IgD-negative memory B cell (primary cell): ENCODE measurements around the gene ARHGEF12. TPM values are rescaled to one million over a fixed set of nuclear protein-coding genes. Genes with fewer than 3 reads are reported as not detected.
A peak's percentile ranks its signal among the peaks of the same experiment; 100 is the strongest.

ENCODE experiments used
- H3K27ac Mint-ChIP-seq, 3 donors: one replicate each; pipeline ENCODE4 v1.8.0; 2020 to 2022; ENCODE audit warnings: mild to moderate bottlenecking in 3 of 3, mixed read lengths in 3 of 3, moderate library complexity in 1 of 3
- H3K27me3 Mint-ChIP-seq: one replicate; pipeline ENCODE4 v1.8.0; 2021; ENCODE audit warnings: mixed read lengths
- H3K36me3 Mint-ChIP-seq: one replicate; pipeline ENCODE4 v1.8.0; 2020; ENCODE audit warnings: mild to moderate bottlenecking, mixed read lengths
- H3K4me1 Mint-ChIP-seq, 3 donors: one replicate each; pipeline ENCODE4 v1.8.0; 2020 to 2022; ENCODE audit warnings: mixed read lengths in 3 of 3, mild to moderate bottlenecking in 1 of 3
- H3K4me3 Mint-ChIP-seq, 4 donors: one replicate each; pipeline ENCODE4 v1.8.0; 2020 to 2022; ENCODE audit warnings: mild to moderate bottlenecking in 4 of 4, mixed read lengths in 4 of 4, moderate library complexity in 3 of 4
- H3K9me3 Mint-ChIP-seq, 3 donors: one replicate each; pipeline ENCODE4 v1.8.0; 2020 to 2021; ENCODE audit warnings: mixed read lengths in 3 of 3, mild to moderate bottlenecking in 1 of 3
- polyA plus RNA-seq: library from polyadenylated mRNA; unstranded; fragments of 300-500 nt; fragmentation: Illumina TruSeq; gene quantifications from one replicate; pipeline ENCODE4 v1.2.3, GENCODE V29; 2021

Gene ARHGEF12
- polyA plus RNA-seq, 1 donor from 2014 or later, result 4.5 TPM

DNA sequence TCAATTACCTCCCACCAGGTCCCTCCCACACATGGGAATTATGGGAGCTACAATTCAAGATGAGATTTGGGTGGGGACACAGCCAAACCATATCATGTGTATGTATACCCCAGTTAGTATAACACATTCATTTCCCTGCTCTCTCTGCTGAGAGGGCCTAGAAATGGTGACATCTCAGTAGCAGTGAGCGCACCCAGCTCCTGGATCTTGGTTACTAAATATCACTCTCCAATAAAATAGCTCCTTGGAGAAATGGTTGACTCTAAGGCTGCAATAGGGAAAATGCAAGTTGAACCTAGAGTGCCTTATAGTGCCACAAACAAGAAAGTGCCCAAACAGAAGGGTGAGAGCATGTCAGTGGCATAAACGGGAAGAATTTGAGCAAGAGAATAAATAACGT is 59.6 kb downstream of the ARHGEF12 start:
- Mint-ChIP-seq H3K27ac (no peak overlapping the region), H3K36me3 (peaks cover 1% of the 10 kb centered on the region), H3K4me3 (no peak overlapping the region), H3K4me1 (peaks cover 2 to 8% (median 6%) of the 10 kb centered on the region in 3 donors), H3K27me3 (no peaks in the 10 kb centered on the region), H3K9me3 (peaks cover 0 to 4% (median 0%) of the 10 kb centered on the region in 3 donors)

DNA sequence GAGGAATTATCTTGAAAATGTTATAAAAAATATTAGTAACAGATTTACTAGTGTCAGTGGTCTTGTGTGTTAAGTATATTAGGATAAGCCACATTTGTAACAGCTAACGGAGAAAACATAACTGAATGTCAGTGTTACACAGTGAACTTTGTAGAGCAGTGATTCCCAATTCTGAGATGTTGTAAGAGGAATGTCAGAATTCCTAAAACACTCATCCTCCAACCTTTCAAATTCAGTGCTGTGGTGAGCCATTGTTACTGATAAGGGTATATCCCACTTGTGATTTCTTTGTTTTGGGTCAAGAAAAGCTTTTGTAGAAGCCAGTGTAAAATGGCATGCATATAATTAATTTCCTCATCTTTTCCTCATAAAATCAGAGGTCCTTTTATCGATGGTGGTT is 61.9 kb downstream of the ARHGEF12 start:
- H3K9me3 Mint-ChIP-seq, result peaks cover 0 to 4% (median 0%) of the 10 kb centered on the region in 3 donors
- peaks cover 1% of the 10 kb centered on the region for H3K36me3 Mint-ChIP-seq
- no peak overlapping the region for H3K27ac Mint-ChIP-seq
- H3K4me1 Mint-ChIP-seq, result peaks cover 2 to 10% (median 8%) of the 10 kb centered on the region in 3 donors
- no peak overlapping the region for H3K4me3 Mint-ChIP-seq
- no peaks in the 10 kb centered on the region for H3K27me3 Mint-ChIP-seq

DNA sequence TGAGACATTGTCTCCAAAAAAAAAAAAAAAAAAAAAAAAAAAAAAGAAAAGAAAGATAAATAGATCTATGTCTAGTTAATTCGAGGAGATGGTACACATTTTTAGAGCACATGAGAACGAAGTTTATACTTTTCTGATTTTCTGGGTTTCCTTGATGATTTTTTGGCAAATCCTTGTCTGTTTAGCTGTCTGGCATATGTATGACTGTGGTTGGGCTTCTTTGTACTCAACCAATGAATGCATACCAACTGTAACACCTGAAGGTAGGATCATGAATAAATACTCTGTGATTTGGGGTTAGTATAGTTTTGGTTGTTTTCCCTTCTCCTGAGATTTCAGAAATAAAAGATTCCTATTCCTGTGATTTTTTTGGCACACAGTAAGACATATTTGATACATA is 63.1 kb downstream of the ARHGEF12 start:
- H3K36me3 Mint-ChIP-seq, result peaks cover 3% of the 10 kb centered on the region
- H3K27ac Mint-ChIP-seq, result no peak overlapping the region
- H3K4me3 Mint-ChIP-seq, result no peak overlapping the region
- peaks cover 2 to 15% (median 8%) of the 10 kb centered on the region in 3 donors for H3K4me1 Mint-ChIP-seq
- peaks cover 0 to 4% (median 0%) of the 10 kb centered on the region in 3 donors for H3K9me3 Mint-ChIP-seq
- no peaks in the 10 kb centered on the region for H3K27me3 Mint-ChIP-seq

DNA sequence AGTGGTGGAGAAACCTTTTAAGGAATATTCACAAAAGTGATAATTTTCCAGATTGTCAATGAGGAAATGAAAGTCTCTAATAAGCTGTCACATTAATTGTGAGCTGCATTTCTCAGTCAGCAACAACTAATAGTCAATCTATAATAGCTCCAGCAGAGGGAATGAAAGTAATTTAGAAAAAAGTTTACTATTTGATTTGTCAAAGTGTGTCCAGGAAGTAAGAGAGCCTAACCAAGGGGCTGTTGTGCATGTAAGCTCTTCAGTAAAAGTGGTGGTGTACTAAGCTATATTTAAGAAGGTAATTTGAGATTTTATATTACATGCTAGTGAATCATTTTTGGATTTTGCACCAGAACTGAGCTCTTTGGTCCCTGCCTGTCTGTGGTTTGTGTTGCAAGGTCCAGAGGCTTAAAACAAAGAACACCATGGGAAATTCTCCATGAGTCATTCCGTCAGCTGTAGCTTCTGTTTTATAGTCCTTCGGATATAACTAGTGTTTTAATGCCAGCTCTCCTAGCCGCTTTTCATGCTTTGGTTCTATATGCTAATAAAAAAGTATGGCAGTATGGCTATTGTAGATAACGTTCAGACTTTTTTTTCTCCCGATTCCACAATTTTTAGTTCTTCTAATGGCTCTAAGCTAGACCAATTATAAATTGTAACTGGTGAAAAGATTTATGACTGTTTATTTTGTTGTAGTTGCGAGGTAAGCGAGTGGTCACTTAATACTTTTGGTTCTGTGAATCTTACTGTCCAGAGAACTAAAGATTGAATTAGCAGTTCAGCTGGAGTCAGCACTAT is 64.6 kb downstream of the ARHGEF12 start:
- peaks cover 2 to 15% (median 8%) of the 10 kb centered on the region in 3 donors for H3K4me1 Mint-ChIP-seq
- H3K9me3 Mint-ChIP-seq, result no peaks in the 10 kb centered on the region
- H3K27me3 Mint-ChIP-seq, result no peaks in the 10 kb centered on the region
- H3K27ac Mint-ChIP-seq, result no peak overlapping the region
- H3K4me3 Mint-ChIP-seq, result no peak overlapping the region
- peaks cover 3% of the 10 kb centered on the region for H3K36me3 Mint-ChIP-seq

DNA sequence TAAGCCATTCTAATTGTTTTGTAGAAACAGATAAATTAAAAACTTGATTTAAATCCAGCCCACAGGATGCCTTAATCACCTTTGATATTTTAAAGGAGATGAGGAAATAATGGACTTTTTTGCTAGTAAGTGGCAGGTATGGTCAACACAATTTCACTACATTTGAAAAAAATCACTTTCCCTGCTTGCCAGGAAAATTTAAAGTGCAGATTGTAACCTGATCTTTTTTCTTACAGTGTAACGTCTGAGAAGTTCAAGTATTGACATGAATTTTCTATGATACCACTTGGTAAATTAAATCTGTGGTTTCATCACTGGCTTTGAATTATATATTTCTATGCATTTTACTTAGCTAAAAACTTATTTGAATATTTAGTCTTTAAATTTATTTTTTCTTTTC is 65.3 kb downstream of the ARHGEF12 start:
- Mint-ChIP-seq H3K4me1 (peaks cover 2 to 15% (median 8%) of the 10 kb centered on the region in 3 donors), H3K27ac (no peak overlapping the region), H3K36me3 (peaks cover 3% of the 10 kb centered on the region), H3K4me3 (no peak overlapping the region), H3K27me3 (no peaks in the 10 kb centered on the region), H3K9me3 (no peaks in the 10 kb centered on the region)

DNA sequence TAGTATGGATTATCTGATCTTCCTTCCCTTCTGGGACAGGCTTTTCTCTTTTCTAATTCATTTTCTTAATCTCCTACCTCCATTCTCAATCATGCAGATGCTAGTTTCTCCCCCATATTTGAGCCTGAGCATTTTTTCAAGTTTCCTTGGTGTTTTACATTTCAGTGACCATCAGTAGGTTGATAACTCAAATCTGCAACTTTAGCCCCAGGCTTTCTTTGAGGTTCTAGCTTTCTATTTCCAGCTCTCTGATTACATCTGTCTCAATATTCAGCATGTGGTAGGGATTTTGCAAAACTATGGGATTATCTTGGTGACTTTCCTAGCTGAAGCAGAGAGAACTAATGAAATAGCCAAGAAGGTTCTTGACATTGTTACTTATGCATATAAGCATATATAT is 67.8 kb downstream of the ARHGEF12 start:
- peaks cover 4% of the 10 kb centered on the region for H3K36me3 Mint-ChIP-seq
- H3K9me3 Mint-ChIP-seq, result no peaks in the 10 kb centered on the region
- peaks cover 2 to 15% (median 8%) of the 10 kb centered on the region in 3 donors for H3K4me1 Mint-ChIP-seq
- no peaks in the 10 kb centered on the region for H3K27me3 Mint-ChIP-seq
- H3K27ac Mint-ChIP-seq, result no peak overlapping the region
- no peak overlapping the region for H3K4me3 Mint-ChIP-seq

DNA sequence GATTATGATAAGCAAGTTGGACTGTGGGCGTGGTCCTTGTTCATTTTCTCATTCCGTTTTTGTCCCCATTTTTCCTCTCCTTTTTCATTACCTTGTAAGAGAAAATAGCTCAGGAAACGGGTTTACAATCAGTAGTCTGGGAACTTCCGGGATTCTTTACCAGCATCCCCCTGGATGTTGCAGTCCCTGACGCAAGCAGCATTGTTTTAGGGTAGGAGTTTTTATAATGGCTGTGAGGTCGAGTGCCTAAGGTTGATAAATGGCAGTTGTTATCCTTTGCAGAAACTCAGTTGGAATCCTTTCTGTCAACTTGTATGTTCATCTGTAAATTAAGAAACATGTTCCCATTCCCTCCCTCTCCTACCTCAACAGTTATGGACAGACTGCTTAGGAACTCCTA is 68.3 kb downstream of the ARHGEF12 start:
- Mint-ChIP-seq H3K27me3 (no peaks in the 10 kb centered on the region), H3K4me3 (no peak overlapping the region), H3K36me3 (peaks cover 8% of the 10 kb centered on the region), H3K9me3 (no peaks in the 10 kb centered on the region), H3K27ac (no peak overlapping the region), H3K4me1 (peaks cover 2 to 15% (median 5%) of the 10 kb centered on the region in 3 donors)

DNA sequence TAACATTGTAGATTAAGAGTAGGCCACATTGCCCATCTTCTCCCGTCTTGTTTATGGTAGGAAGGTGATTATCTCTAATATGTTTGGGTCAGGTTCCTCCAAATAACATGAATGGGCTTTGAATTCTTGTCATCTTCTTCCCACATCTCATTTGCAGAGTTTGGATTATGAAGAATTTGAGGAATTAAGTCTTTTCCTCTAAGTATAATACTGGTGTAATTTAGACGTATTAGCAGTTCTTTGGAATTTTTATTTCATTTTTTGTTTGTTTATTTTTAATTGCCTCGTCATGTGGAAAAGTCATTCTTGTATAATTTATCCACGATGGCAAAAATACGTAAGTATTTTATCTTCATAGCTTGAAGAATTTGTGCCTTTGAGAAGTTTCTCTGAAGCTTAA is 73.4 kb downstream of the ARHGEF12 start:
- no peak overlapping the region for H3K4me3 Mint-ChIP-seq

DNA sequence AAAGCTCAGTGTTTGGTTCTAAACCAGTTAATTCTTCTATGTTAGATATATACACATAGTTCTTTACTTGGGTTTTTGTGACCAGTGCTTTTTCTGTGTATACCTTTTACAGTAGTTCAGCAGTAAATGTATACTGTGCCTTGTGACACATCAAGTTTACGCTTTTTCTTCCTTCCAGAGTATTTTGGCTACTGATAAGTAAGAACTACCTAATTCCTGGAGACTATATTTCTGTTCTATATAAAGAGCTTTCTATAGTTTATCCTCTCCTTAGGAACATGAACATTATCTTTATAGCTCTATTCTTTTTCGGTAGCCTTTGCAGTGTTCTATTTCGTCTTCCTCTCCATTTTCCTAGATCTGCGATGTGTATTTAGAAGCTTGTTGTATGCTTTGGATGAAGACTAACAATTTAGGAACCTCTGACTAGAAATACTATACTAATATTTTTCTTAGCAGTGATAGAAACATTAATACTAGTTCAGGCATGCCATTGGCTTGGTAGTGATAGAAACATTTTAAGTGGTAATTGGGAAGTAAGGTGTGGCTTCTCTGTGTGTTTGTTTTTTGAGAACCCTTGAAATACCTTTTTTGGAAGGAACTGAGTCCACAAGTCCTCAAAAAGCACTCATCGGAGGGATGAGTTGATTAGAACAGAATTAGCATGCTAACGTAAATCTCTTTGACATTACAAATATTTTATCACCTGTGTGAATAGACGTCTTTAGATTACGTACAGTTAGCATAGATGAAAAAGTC is 74.6 kb downstream of the ARHGEF12 start:
- H3K27ac Mint-ChIP-seq, result no peak overlapping the region
- peaks cover 11% of the 10 kb centered on the region for H3K36me3 Mint-ChIP-seq
- no peaks in the 10 kb centered on the region for H3K9me3 Mint-ChIP-seq
- H3K27me3 Mint-ChIP-seq, result no peaks in the 10 kb centered on the region
- no peaks in the 10 kb centered on the region for H3K4me1 Mint-ChIP-seq
- no peak overlapping the region for H3K4me3 Mint-ChIP-seq

More for the DNA sequence above, 73.4 kb downstream of the ARHGEF12 start:
- peaks cover 11% of the 10 kb centered on the region for H3K36me3 Mint-ChIP-seq
- H3K4me1 Mint-ChIP-seq, result no peaks in the 10 kb centered on the region
- no peaks in the 10 kb centered on the region for H3K9me3 Mint-ChIP-seq
- H3K27me3 Mint-ChIP-seq, result no peaks in the 10 kb centered on the region
- peak overlapping the region in 1 of 3 donors; percentile 3 for H3K27ac Mint-ChIP-seq

DNA sequence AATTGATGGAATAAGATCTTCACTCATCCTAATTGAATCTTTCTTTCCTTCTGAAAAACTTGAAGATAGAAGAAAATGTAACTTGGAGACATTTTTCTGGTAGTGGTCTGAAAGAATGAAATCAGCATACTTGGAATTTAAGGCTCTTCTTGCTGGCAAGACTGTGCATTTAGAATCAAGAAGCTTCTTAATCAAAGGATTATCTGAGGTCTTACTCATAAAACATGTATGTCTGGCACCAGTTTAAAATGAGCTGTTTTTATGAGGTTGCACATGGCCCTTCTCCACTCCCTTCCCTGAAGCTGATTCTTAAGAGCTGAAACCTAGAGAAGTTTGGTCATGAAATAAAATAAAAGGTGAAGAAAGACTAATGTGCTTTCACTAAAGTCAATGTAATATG is 77.3 kb downstream of the ARHGEF12 start:
- H3K4me1 Mint-ChIP-seq, result no peaks in the 10 kb centered on the region
- H3K36me3 Mint-ChIP-seq, result peaks cover 10% of the 10 kb centered on the region
- no peak overlapping the region for H3K4me3 Mint-ChIP-seq
- peak overlapping the region in 1 of 3 donors; percentile 32 for H3K27ac Mint-ChIP-seq
- no peaks in the 10 kb centered on the region for H3K9me3 Mint-ChIP-seq
- no peaks in the 10 kb centered on the region for H3K27me3 Mint-ChIP-seq

DNA sequence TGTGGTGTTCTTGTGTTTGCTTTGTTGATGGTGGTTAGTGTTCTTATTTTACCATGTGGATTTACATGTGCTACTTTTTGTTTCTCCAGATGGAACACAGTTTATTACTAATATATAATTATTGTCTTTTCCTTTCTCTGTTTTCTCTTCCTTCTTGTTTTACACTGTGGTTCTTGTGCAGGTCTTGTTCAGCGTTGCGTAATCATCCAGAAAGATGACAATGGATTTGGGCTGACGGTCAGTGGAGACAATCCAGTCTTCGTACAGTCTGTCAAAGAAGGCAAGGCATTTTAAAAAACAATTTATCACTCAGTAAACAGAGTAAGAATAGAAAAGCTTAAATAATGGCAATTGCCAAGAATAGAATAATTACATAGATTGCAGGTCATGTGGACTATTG is 84.4 kb downstream of the ARHGEF12 start:
- no peak overlapping the region for H3K4me3 Mint-ChIP-seq
- no peaks in the 10 kb centered on the region for H3K9me3 Mint-ChIP-seq
- H3K4me1 Mint-ChIP-seq, result peaks cover 0 to 9% (median 4%) of the 10 kb centered on the region in 3 donors
- no peak overlapping the region for H3K27ac Mint-ChIP-seq
- peaks cover 8% of the 10 kb centered on the region for H3K36me3 Mint-ChIP-seq
- H3K27me3 Mint-ChIP-seq, result no peaks in the 10 kb centered on the region

DNA sequence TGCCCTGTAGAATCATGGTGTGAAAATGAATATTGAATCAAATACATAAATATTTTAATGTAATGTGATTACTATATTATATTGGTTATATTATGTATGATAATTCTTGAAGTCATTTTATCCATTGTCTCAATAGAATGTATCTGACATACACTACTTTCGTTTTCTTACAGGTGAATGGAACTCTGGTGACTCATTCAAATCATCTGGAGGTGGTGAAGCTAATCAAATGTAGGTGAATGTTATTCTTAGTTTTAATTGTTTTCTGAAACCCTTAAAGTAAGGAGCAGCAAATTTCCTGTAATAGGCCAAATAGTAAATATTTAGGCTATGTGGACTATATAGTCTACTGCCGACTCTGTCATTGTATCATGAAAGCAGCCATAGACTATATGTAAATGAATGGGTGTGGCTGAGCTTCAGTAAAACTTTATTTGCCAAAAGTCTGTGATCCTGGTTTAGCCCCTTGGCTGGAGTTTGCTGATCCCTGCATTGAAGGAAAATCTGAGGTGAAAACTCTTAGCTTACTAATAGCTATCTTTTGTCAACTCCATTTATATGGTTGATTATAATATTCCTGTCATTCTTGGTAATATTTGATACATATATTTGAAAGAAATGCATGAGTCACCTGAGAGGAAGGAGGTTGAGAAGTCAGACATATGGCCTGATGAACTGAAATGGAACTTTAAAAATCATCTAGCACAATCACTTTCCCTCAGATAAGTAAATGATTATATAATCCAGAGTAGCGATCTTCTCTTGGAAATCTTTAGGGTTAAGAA is 88.2 kb downstream of the ARHGEF12 start:
- H3K9me3 Mint-ChIP-seq, result no peaks in the 10 kb centered on the region
- no peak overlapping the region for H3K4me3 Mint-ChIP-seq
- H3K4me1 Mint-ChIP-seq, result peaks cover 0 to 9% (median 6%) of the 10 kb centered on the region in 3 donors
- no peaks in the 10 kb centered on the region for H3K27me3 Mint-ChIP-seq
- peaks cover 7% of the 10 kb centered on the region for H3K36me3 Mint-ChIP-seq
- no peak overlapping the region for H3K27ac Mint-ChIP-seq

DNA sequence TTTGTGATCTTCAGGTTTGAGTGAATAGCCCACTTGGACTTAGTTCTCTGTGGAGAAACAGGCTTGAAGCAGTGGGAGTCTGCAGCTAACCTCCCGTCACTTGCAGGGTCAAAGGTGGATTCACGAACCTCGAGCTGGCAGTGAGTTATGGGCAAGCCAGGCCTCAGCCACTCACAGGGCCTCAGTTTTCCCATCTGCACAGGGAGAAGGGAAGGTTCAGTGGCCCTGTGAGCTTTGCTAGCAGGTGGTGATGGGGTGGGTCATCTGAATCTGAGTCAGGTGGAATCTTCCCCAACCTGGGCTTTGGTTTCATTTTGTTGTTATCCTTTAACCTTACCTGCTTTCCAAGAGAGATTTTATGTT is 88.7 kb downstream of the ARHGEF12 start:
- Mint-ChIP-seq H3K27me3 (no peaks in the 10 kb centered on the region), H3K36me3 (peaks cover 6% of the 10 kb centered on the region), H3K27ac (no peak overlapping the region), H3K4me1 (peaks cover 0 to 9% (median 6%) of the 10 kb centered on the region in 3 donors), H3K4me3 (no peak overlapping the region), H3K9me3 (no peaks in the 10 kb centered on the region)

DNA sequence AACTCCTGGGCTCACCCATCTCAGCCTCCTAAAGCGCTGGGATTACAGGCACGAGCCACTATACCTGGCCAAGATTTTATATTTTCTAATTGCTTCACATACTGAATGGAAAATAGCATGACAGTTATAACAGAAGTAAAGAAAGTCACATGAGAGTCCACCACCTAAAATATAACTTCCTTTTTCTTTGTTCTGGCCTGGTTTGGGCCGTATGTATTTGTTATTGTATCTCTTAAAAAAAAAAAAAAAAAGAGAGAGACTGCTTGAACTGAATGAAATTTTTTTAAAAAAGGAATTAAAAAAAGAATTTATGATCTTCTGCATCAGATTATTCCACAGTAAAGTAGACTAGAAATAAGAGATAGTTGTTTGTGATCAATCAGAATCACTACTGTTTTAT is 89.3 kb downstream of the ARHGEF12 start:
- Mint-ChIP-seq H3K4me3 (no peak overlapping the region), H3K4me1 (peaks cover 0 to 9% (median 6%) of the 10 kb centered on the region in 3 donors), H3K36me3 (peaks cover 6% of the 10 kb centered on the region), H3K27me3 (no peaks in the 10 kb centered on the region), H3K27ac (no peak overlapping the region), H3K9me3 (no peaks in the 10 kb centered on the region)

DNA sequence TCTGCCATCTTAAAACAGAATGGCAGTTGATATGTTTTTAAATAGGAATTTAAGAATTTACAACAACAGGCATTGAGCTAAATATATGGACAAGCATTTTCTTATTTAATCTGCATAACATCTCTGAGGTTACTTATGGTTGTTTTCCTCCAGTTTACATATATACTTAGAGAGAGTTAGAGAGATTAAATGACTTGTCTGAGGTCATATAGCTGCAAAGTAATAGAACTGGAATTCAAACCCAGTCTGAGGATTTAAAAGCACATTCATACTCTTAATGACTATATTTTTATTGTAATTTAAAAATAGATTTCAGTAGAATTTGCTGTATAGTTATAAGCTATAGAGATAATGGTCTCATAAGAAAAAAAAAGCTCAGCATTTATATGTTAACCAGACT is 93.9 kb downstream of the ARHGEF12 start:
- no peak overlapping the region for H3K4me3 Mint-ChIP-seq
- H3K27ac Mint-ChIP-seq, result no peak overlapping the region
- H3K9me3 Mint-ChIP-seq, result no peaks in the 10 kb centered on the region
- no peaks in the 10 kb centered on the region for H3K27me3 Mint-ChIP-seq
- H3K36me3 Mint-ChIP-seq, result peaks cover 7% of the 10 kb centered on the region
- peaks cover 0 to 13% (median 7%) of the 10 kb centered on the region in 3 donors for H3K4me1 Mint-ChIP-seq
